HL-60/S4 (cell line): ENCODE measurements around the gene RAET1G.
"Not testable (repeated sequence)": the region's sequence is repeated elsewhere in the genome, so short reads cannot be mapped to it uniquely, and the experiment has no call there.

Source experiments
- in situ Hi-C: fragments of 300-500 bp; cut with MboI; formaldehyde crosslinking; loops from 2 replicates; pipeline ENCODE4 v1.14.3; 2022; ENCODE audit warnings: low sequenced_read_pairs

The RAET1G gene

GRCh38 chr6:149954328-149954983, 31.5 kb upstream of the RAET1G start:
- in situ Hi-C loops: not testable (repeated sequence)

GRCh38 chr6:149953934-149954327, 31.0 kb upstream of the RAET1G start:
- in situ Hi-C loops: not testable (repeated sequence)

GRCh38 chr6:149953390-149953789, 30.5 kb upstream of the RAET1G start:
- in situ Hi-C loops: not testable (repeated sequence)

GRCh38 chr6:149951626-149952025, 28.7 kb upstream of the RAET1G start:
- in situ Hi-C loops: no loop called here

GRCh38 chr6:149951096-149951495, 28.2 kb upstream of the RAET1G start:
- in situ Hi-C loops: no loop called here

- in situ Hi-C loops: no loop called here
Observed at GRCh38 chr6:149950423-149950822, 27.5 kb upstream of the RAET1G start.

GRCh38 chr6:149948616-149949015, 25.7 kb upstream of the RAET1G start:
- in situ Hi-C loops: loop anchor here (25.0 kb wide), 1 partner anchor 864 kb away; no protein-coding TSS in a partner anchor

- in situ Hi-C loops: loop anchor here (25.0 kb wide), 1 partner anchor 864 kb away; no protein-coding TSS in a partner anchor
Observed at GRCh38 chr6:149948011-149948410, 25.1 kb upstream of the RAET1G start.

- in situ Hi-C loops: loop anchor here (25.0 kb wide), 1 partner anchor 865 kb away; no protein-coding TSS in a partner anchor
Observed at GRCh38 chr6:149947533-149947932, 24.6 kb upstream of the RAET1G start.

- in situ Hi-C loops: loop anchor here (25.0 kb wide), 1 partner anchor 866 kb away; no protein-coding TSS in a partner anchor
Observed at GRCh38 chr6:149946631-149947030, 23.7 kb upstream of the RAET1G start.

- in situ Hi-C loops: loop anchor here (25.0 kb wide), 1 partner anchor 867 kb away; no protein-coding TSS in a partner anchor
Observed at GRCh38 chr6:149945276-149945675, 22.4 kb upstream of the RAET1G start.

- in situ Hi-C loops: loop anchor here (25.0 kb wide), 1 partner anchor 869 kb away; no protein-coding TSS in a partner anchor
Observed at GRCh38 chr6:149943321-149943720, 20.4 kb upstream of the RAET1G start.

- in situ Hi-C loops: loop anchor here (25.0 kb wide), 1 partner anchor 870 kb away; no protein-coding TSS in a partner anchor
Observed at GRCh38 chr6:149942461-149942829, 19.5 kb upstream of the RAET1G start.

GRCh38 chr6:149941583-149942460, 18.9 kb upstream of the RAET1G start, which contains the start of gene ULBP2:
Gene ULBP2, plus strand, starts transcription at chr6:149942014. Its CDS starts 59 bp downstream, at chr6:149942073.
- in situ Hi-C loops: loop anchor here (25.0 kb wide), 1 partner anchor 870 kb away; no protein-coding TSS in a partner anchor

- in situ Hi-C loops: loop anchor here (25.0 kb wide), 1 partner anchor 872 kb away; no protein-coding TSS in a partner anchor
Observed at GRCh38 chr6:149940672-149940982, 17.7 kb upstream of the RAET1G start.

GRCh38 chr6:149939909-149940671, 17.2 kb upstream of the RAET1G start:
- in situ Hi-C loops: loop anchor here (25.0 kb wide), 1 partner anchor 872 kb away; no protein-coding TSS in a partner anchor

GRCh38 chr6:149939356-149939648, 16.4 kb upstream of the RAET1G start:
- in situ Hi-C loops: loop anchor here (25.0 kb wide), 1 partner anchor 873 kb away; no protein-coding TSS in a partner anchor

GRCh38 chr6:149938571-149939355, 15.8 kb upstream of the RAET1G start:
- in situ Hi-C loops: loop anchor here (25.0 kb wide), 1 partner anchor 874 kb away; no protein-coding TSS in a partner anchor

- in situ Hi-C loops: loop anchor here (25.0 kb wide), 1 partner anchor 874 kb away; no protein-coding TSS in a partner anchor
Observed at GRCh38 chr6:149938013-149938570, 15.2 kb upstream of the RAET1G start.
